Bone marrow (tissue), 2 donors: Measurements from ENCODE around the gene CEP85L.
A peak's percentile ranks its signal among the peaks of the same experiment; 100 is the strongest.

Source experiments
- DNase-seq, 2 donors: peaks; one replicate each; lab custom pipeline; 2025; lab: John Stamatoyannopoulos, UW

CEP85L gene

DNA sequence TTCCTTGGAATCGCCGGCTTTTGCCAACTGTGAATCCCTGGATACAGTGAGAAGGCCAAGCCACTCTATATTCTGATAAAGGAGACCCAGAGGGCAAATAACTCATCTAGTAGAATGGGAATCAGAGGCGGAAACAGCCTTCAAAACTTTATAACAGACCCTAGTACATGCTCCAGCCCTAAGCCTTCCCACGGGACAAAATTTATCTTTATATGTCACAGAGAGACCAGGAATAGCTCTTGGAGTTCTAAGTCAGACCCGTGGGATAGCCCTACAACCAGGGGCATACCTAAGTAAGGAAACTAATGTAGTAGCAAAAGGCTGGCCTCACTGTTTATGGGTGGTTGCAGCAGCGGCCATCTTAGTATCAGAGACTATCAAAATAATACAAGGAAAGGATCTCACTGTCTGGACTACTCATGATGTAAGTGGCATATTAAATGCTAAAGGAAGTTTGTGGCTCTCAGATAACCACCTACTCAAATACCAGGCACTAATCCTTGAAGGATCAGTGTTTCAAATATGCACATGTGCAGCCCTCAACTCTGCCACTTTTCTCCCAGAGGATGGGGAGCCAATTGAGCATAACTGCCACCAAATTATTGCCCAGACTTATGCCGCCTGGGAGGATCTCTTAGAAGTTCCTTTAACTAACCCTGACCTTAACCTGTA lies 29.5 kb downstream of the CEP85L start:
- no peak for DNase-seq

DNA sequence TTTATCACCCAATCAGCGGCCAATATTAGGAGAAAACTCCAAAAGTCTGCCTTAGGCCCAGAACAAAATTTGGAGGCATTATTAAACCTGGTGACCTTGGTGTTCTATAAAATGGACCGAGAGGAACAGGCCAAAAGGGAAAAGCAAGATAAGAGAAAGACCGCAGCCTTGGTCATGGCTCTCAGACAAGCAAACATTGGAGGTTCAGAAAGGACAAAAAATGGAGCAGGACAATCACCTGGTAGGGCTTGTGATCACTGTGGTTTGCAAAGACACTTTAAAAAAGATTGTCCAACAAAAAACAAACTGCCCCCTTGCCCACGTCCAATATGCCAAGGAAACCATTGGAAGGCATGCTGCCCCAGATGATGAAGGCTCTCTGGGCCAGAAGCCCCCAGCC lies 31.2 kb downstream of the CEP85L start:
- DNase-seq, result no peak

DNA sequence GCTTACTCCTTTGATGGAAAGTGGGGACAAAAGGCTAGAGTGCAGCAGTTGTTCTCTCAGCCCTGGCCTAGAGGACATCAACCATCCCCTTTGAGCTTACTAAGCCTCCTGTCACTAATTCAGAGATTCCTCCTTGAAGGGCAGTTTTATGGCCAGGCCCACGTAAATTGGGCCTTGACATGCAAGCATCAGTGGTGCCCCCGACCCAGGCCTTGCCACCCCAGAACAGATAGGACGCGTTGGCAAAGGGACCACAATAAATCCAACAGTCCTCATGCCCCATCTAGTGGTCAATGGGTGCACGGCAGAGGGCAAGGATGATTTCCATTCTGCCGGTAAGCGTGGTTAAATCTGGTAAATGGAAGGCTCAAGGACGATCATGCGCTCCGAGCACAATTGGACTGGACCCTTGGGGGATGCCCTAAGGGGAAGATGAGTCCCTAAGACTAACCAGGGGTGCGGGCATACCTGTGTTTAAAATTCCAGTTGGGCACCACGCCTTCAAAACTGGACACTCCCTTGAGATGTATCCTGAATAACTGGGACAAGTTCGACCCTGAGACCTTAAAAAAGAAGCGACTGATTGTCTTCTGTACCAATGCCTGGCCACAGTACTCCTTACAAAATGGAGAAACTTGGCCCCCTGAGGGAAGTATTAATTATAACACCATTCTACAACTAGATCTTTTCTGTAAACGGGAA lies 32.6 kb downstream of the CEP85L start:
- DNase-seq, result peak in 1 of 2 donors; percentile 15

DNA sequence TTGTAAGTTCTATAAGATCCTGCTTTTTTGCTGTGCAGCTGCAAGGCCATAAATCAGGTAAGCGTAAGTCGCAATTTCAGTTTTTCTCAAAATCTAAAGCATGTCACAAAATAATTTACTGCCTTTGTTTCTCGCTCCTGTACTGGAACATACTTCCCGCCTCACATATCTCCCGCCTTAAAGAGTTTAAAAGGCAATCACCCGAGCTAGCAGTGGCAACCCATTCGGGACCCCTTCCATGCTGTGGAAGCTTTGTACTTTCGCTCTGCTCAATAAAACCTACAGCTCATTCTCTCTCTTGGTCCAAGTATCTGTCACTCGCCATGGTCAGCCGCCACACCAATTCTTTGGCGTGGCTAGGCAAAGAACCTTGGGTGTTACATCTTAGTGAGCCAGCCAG lies 34.0 kb downstream of the CEP85L start:
- no peak for DNase-seq

DNA sequence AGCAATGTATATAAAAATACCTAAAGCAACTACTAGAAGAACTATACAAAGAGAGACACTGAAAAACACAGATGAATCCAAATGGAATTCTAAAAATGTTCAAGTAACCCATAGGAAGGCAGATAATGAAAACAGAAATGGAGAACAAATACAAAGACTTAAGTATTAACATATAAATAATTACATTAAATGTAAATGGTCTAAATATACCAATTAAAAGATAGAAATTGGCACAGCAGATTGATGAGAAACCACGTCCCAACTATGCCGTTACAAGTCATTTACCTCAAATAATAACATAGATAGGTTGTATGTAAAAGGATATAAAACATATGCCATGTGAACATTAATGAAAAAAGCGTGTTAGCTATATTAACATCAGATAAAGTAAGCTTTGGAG lies 40.1 kb downstream of the CEP85L start:
- no peak for DNase-seq

DNA sequence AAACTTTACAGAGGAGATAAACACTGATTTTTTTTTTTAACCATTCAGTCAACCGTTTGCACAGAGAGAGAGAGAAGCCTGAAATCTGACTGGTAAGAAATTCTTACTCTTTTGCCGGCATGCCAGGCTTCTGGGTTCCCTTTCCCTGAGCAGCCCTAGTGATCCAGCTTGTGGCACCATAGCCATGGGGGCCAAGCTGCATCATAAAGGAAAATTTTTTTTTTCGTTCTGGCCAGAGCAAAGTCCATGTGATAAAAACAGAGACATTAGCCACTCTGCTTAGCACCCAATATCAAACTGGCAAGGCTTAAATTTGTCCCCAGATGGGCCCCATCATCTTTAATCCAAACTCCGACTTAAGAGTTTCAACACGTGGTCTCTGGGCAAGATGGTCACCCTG lies 44.5 kb downstream of the CEP85L start:
- DNase-seq, result no peak

DNA sequence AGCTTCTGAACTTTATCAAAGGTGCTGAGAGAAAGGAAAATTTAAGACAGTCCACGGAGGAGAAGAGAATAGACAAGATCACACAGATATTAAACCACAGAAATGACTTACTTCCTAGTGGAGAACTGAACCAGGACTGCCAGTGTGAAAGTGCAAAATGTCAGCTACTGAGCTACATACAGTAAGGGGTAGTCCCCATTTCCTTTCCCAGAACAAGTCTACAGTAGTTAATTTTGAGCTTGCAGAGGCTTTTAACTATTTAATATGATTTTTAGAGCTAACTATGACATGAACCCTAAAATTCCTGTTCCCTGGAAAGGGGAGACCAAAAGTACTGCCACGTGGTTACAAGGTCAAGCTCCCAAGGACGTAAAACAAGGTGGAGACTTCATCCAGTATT lies 45.1 kb downstream of the CEP85L start:
- no peak for DNase-seq

DNA sequence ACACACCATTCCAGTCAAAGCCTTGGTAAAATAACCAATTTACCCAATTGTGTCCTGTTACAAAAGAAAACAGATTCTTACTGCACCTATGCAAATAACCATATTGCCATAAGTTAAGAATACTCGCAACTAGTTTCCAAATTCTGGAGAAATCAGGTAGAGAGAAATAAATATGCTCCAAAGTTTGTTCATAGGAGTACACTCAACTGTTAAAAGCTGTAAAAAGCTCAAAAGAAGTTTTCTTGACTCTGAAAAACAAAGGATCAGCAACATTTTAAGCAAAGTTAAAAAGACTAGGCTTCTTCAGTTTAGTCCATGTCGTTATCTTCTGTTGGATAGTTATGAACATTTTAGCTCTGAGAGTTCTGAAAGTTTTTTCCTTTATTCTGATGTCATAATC lies 48.0 kb downstream of the CEP85L start:
- no peak for DNase-seq

DNA sequence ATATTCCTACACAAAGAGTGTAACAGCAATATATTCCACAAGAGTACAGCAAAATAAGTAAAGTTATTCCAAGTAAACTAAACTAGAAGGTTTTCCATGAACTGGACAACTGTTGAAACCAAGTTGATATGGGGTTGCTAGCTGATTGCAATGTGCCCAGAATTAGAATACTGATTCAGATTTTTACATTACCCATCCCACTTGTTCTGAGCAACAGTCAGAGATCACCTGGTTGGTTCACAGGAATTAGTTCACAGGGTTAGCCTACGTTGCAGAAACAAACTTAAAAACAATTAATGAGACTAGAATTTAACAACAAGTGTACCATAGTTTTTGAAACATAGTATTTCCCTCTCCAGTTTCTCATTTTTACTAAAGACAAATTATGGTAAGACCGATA lies 49.1 kb downstream of the CEP85L start:
- DNase-seq, result no peak

DNA sequence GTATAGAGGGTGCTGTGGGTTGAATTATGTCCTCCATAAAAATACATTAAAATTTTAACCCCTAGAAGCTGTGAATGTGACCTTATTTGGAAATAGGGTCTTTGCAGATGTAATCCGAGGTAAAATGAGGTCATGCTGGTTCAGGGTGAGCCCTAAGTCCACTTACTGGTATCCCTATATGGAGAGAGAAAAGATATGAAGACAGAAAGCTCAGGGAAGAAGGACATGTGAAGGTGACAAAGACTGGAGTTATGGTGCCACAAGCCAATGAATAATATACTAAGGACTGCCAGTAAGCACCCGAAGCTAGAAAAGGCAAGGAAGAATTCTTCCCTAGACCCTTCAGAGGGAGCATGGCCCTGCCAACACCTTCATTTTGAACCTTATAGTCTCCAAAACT lies 53.1 kb downstream of the CEP85L start:
- no peak for DNase-seq

DNA sequence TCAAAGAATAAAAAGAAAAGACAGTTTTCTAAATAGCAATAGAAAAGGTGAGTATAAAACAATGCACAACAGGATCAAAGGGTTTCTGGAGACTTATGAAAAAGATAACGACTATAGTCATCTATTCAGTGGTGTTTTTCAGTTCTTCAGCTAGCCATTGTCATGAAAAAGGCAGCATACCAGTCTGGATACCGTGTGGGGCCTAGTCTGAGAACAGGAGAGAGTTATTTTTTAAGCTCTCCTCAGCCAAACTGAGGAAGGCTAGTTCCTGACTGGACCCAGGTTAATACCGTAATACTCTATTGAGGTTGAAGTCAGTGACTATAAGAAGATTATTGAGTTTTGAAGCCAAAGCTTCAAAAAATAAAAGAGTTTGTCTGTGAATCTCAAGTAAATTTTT lies 53.8 kb downstream of the CEP85L start:
- DNase-seq, result no peak

DNA sequence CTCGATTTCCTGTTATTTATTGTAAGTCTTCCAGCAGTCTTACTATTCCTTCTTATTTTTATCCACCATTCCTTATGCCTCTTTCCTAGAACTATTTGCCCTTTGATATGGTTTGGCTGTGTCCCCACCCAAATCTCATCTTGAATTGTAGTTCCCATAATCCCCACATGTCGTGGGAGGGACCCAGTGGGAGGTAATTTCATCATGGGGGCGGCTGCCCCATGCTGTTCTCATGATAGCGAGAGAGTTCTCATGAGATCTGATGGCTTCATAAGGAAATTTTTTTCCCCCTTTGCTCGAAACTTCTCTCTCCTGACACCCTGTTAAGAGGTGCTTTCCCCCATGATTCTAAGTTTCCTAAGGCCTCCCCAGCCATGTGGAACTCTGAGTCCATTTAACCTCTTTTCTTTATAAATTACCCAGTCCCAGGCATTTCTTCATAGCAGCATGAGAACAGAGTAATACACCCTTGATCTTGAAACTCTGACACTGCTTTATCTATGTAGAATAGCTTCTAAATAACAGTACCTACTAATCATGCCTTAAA lies 54.5 kb downstream of the CEP85L start:
- DNase-seq, result no peak

DNA sequence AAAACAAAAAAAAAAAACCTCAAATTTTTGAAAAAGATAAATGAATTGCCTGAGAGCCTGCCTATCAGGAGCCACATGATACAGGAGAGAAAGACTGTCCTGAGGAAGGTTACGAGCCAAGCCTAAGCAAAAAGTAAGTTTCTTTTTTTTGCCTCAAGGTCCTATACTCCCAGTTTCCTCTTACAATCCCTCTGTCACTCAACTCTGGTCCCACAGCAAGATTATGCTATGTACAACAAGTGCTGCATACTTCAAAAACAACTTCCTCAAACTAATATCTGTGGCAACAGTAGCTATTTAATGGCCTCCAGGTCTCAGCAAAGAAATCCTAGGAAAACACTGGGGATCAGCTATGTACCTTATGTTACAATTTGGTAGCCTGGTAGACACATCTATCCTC lies 56.5 kb downstream of the CEP85L start:
- DNase-seq, result no peak

DNA sequence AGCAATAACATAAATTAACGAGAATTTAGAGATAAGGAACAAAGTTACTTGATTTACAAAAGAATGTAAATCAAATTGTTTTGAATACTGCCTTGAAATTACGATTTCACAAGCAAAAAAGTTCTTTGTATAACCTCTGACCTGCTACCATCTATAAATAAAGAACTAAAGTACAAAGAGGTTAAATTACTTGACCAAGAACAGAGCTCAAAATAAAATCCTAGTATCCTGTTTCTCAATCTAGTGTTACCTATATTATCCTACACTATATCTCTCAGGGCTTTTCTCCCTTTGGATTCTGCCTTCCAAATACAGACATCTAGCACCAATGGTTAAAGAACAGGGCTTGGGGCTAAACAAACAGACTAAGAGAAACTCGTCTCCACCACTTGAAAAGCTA lies 59.5 kb downstream of the CEP85L start:
- no peak for DNase-seq

DNA sequence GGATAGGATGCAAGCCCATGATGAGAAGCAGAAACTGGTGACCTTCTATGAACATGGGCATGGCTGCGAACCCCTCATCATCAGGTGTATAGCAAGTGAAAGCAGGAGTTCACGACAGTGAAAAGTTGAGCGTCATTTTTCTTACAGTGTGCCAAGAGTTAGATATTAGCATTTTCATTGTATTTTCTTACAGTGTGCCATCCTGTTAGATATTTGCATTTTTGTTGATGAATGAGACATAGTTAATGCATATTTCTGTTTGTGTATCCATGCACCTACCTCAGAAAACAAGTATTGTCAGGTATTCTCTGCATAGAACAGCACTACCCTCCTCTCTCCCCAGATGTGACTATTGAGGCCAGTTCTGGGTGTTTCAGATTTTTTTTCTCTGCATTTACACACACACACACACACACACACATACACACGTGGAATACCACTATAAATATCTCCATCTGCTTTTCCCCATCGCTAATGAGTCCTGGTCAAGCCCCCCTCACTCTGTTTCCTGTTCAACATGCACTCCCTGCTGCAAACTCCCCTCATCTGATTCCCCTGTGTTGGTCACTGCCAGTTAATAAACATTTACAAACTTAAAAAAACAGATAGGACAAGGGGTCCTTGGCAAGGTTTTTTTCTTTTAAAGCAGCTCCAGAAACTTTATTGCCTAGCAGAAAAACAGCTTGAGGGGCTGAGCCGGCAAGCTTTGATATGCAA lies 61.6 kb downstream of the CEP85L start:
- DNase-seq, result no peak

DNA sequence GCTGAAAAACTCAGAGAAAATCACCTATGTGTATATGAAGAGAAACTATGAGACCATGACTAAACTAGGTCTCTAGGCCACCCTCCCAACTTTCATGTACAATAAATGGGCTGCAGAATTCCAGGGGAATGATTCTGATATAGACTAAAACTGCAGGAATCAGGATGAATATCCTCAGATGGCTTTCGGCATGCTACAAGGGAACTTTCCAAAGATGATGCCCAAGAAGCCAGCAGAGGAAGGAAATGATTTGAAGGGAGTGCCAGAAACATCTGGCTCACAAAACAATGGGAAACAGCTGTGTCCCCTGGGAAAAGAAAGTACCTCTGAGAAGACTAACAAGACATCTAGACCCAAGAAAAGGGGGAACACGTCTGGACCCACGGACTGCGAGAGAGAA lies 62.2 kb downstream of the CEP85L start:
- DNase-seq, result no peak

DNA sequence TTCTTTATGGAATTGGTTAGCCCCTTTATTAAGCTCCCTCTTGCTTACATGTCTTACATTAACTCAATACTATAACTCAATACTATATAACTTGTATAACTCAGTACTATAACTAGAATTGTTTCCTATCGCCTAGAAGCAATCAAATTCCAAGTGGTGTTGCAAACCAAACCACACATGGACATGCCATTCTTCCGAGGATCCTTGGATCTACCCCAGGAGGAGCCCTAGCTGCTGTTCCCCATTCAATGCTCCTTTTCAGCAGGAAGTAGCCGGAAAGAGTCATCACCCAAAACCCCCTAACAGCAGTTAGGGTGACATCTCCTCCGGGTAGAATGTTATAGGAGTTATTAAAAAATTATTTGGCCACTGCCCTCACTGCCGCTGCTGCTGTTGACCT lies 62.8 kb downstream of the CEP85L start:
- DNase-seq, result no peak

DNA sequence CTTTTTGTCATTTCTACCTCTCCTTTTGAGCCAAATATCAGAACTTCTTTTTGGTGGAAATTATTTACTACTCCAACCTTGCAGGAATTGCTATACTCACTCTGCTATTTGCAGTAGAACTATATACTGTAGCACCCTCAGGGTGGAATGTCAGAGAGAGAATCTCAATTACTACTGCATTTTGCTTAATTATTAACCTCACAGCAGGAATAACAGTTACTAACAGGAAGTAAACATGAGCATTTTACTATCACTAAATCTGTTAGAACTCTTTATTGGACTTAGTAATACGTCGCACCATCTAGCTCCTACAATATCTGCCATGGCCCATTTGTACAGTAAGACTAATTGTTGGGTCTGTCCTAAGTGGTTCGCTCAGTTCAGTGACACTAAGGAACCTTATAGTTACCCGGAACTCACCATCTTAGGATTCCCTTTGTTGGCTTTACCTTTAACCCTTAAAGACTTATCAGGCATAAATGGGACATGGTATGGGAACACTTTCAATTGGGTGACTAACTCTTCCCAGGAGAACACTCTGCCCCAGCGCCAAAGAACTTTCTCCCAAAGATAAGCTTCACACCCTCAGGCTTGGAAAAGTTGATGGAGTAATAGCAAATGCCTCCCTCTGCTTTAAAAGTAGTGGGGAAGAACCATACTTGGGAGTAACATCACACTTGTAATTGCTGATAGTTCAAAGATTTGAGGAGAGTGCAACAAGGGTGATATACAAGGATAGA lies 64.5 kb downstream of the CEP85L start:
- no peak for DNase-seq

DNA sequence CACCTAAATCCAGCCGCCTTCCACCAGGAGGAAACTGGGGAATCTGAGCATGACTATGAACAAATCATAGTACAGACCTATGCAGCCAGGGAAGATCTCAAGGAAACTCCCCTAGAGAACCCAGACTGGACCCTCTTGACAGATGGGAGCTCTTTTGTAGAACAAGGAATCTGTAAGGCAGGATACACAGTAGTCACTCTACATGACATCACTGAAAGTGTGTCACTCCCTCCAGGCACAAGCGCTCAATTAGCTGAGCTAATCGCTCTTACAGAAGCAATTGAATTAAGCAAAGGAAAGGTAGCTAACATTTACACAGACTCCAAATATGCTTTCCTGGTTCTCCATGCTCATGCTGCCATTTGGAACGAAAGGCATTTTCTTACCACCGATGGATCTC lies 66.5 kb downstream of the CEP85L start:
- no peak for DNase-seq

DNA sequence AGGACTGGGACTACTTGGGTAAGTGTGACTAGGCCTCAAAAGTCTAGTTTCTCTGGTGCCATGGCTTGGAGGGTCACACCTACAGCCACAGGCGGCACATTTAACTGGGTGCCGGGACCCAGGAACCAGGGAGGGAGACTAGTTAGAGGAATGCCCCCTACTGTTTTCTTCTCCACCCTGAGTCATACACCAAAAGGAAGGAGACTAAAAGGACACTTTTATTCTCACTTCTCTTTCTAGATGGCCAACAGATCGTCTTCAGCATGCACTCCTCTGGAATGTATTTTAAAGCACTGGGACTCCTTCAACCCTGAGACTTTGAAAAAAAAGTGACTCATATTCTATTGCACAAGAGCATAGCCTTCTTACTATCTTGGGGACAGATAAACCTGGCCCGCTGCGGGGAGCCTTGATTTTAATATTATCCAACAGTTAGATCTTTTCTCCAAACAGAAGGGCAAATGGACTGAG lies 69.9 kb downstream of the CEP85L start:
- no peak for DNase-seq

DNA sequence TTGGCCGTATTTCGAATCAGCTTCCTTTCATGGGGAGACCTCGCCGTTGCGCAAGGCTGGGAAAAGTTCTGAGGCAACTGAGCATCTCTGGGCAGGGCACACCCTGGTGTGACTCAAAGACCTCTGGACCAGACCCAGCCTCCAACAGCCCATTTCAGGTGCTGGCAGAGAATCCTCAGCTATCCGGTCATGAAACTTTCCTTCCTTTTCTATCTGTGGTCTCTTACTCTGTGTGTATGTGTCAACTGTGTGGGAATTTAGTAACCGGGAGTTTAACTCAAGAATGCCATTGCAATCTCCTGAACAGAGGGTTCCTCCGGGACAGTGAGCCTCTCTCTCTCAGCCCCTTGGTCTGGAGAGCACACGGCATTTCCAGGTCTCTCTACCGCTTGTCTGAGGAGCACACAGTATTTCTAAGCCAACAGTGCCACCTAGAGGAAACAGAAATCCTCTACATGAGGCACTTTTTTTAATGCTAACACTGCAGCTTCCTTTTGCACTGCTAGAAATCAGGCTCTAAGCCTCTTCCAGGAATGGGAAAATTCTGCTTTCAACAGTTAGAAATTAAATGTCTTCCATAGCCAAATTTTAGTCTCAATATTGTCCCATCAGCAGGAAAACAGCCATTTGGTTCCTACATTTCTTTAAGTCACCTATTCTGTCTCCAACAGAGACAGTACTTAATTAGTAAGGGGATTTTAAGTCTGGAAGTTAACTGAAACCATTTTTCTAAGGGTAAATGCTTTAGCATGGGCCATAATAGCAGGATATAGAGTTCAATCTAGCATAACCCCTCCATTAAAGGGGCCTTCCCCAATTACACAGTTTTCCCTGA lies 70.6 kb downstream of the CEP85L start:
- peak in 1 of 2 donors; percentile 60 for DNase-seq
